H9 (cell line): ENCODE results near the gene UNC50. TPM values are rescaled to one million over a fixed set of nuclear protein-coding genes. Genes with fewer than 3 reads are reported as not detected.
"Not testable (repeated sequence)": the region's sequence is repeated elsewhere in the genome, so short reads cannot be mapped to it uniquely, and the experiment has no call there.

ENCODE experiments used
- DNase-seq: peaks from one replicate; pipeline ENCODE4 v3.0.0-alpha.2; 2017
- H2AFZ ChIP-seq: one replicate; pipeline ENCODE4 v1.6.1; 2013; ENCODE audit warnings: mild to moderate bottlenecking, low read length, control low read depth, moderate library complexity
- H2AK5ac ChIP-seq: 2 replicates; pipeline ENCODE4 v1.6.1; 2013; ENCODE audit warnings: low read length, control low read depth, mixed read lengths; ENCODE audit not compliant: insufficient read length
- H2BK120ac ChIP-seq: one replicate; pipeline ENCODE4 v1.6.1; 2013; ENCODE audit warnings: low read depth, mild to moderate bottlenecking, low read length, control low read depth, inconsistent platforms; ENCODE audit not compliant: poor library complexity, severe bottlenecking
- H2BK12ac ChIP-seq: 2 replicates; pipeline ENCODE4 v1.6.1; 2013; ENCODE audit warnings: low read length, control low read depth, mixed read lengths, low read depth; ENCODE audit not compliant: insufficient read length
- H2BK15ac ChIP-seq: 2 replicates; pipeline ENCODE4 v1.6.1; 2013; ENCODE audit warnings: low read depth, low read length, control low read depth
- H2BK20ac ChIP-seq: one replicate; pipeline ENCODE4 v1.6.1; 2013; ENCODE audit warnings: low read depth, mild to moderate bottlenecking, low read length, control low read depth, inconsistent platforms; ENCODE audit not compliant: poor library complexity, severe bottlenecking
- H2BK5ac ChIP-seq: 2 replicates; pipeline ENCODE4 v1.6.1; 2013; ENCODE audit warnings: low read length, control low read depth, mixed read lengths; ENCODE audit not compliant: insufficient read length
- H3K14ac ChIP-seq: 2 replicates; pipeline ENCODE4 v1.6.1; 2013; ENCODE audit warnings: low read length, control low read depth; ENCODE audit not compliant: insufficient read depth
- H3K18ac ChIP-seq: 2 replicates; pipeline ENCODE4 v1.6.1; 2013; ENCODE audit warnings: low read depth, mild to moderate bottlenecking, mixed read lengths, low read length, control low read depth; ENCODE audit not compliant: insufficient read length
- H3K23ac ChIP-seq: 2 replicates; pipeline ENCODE4 v1.6.1; 2013; ENCODE audit warnings: low read length, control low read depth, mixed read lengths, low read depth; ENCODE audit not compliant: insufficient read length
- H3K23me2 ChIP-seq: 2 replicates; pipeline ENCODE4 v1.6.1; 2013; ENCODE audit warnings: low read depth, mild to moderate bottlenecking, mixed read lengths, low read length, control low read depth; ENCODE audit not compliant: insufficient read length, poor library complexity, severe bottlenecking
- H3K27ac ChIP-seq: 2 replicates; pipeline ENCODE4 v1.5.1; 2013; ENCODE audit warnings: low read length, control low read depth, mixed read lengths, low read depth; ENCODE audit not compliant: insufficient read length
- H3K27me3 ChIP-seq: 2 replicates; pipeline ENCODE4 v1.6.1; 2013; ENCODE audit warnings: low read length, control low read depth, inconsistent platforms; ENCODE audit not compliant: insufficient read depth
- H3K4ac ChIP-seq: 2 replicates; pipeline ENCODE4 v1.6.1; 2013; ENCODE audit warnings: low read depth, mild to moderate bottlenecking, control low read depth, inconsistent platforms, low read length, moderate library complexity
- H3K4me1 ChIP-seq: 2 replicates; pipeline ENCODE4 v1.6.1; 2013; ENCODE audit warnings: low read length, control low read depth, inconsistent platforms; ENCODE audit not compliant: insufficient read depth
- H3K4me2 ChIP-seq: 2 replicates; pipeline ENCODE4 v1.6.1; 2013; ENCODE audit warnings: low read length, control low read depth, mixed read lengths; ENCODE audit not compliant: insufficient read length, insufficient read depth
- H3K56ac ChIP-seq: 2 replicates; pipeline ENCODE4 v1.6.1; 2013; ENCODE audit warnings: low read depth, mild to moderate bottlenecking, mixed read lengths, low read length, control low read depth; ENCODE audit not compliant: insufficient read length
- H3K79me1 ChIP-seq: 2 replicates; pipeline ENCODE4 v1.6.1; 2013; ENCODE audit warnings: low read depth, mild to moderate bottlenecking, moderate library complexity, low read length, control low read depth, inconsistent platforms; ENCODE audit not compliant: insufficient read depth, poor library complexity, severe bottlenecking
- H3K79me2 ChIP-seq: 2 replicates; pipeline ENCODE4 v1.6.1; 2013; ENCODE audit warnings: low read length, control low read depth, inconsistent platforms; ENCODE audit not compliant: insufficient read depth
- H3K9ac ChIP-seq: 2 replicates; pipeline ENCODE4 v1.6.1; 2013; ENCODE audit warnings: low read length, control low read depth, mixed read lengths; ENCODE audit not compliant: insufficient read length; ENCODE audit errors: extremely low read depth
- H3K9me3 ChIP-seq: one replicate; pipeline ENCODE4 v1.6.1; 2013; ENCODE audit warnings: low read depth, low read length, inconsistent platforms; ENCODE audit not compliant: control insufficient read depth
- H3T11ph ChIP-seq: one replicate; pipeline ENCODE4 v1.6.1; 2013; ENCODE audit warnings: mild to moderate bottlenecking, low read length, control low read depth, inconsistent platforms
- H4K20me1 ChIP-seq: one replicate; pipeline ENCODE4 v1.6.1; 2013; ENCODE audit not compliant: control insufficient read depth, insufficient read length, insufficient read depth
- H4K5ac ChIP-seq: 2 replicates; pipeline ENCODE4 v1.6.1; 2013; ENCODE audit warnings: low read depth, mild to moderate bottlenecking, mixed read lengths, low read length, control low read depth; ENCODE audit not compliant: insufficient read length
- H4K8ac ChIP-seq: replicated peaks from 2 replicates; pipeline ENCODE4 v1.6.1; 2013; ENCODE audit warnings: low read length, control low read depth, mixed read lengths, low read depth; ENCODE audit not compliant: insufficient read length
- H4K91ac ChIP-seq: 2 replicates; pipeline ENCODE4 v1.6.1; 2013; ENCODE audit warnings: low read depth, mild to moderate bottlenecking, moderate library complexity, mixed read lengths, low read length, control low read depth; ENCODE audit not compliant: insufficient read length
- H3K27ac Mint-ChIP-seq, 3 experiments: 2 replicates in 2 of 3; 3 replicates in 1 of 3; pipeline ENCODE4 v1.8.0; 2020 to 2021; ENCODE audit warnings: mixed read lengths in 3 of 3, mild to moderate bottlenecking in 1 of 3, moderate library complexity in 1 of 3
- H3K27me3 Mint-ChIP-seq: 2 replicates; pipeline ENCODE4 v1.8.0; 2021; ENCODE audit warnings: low read depth, mild to moderate bottlenecking, moderate library complexity, mixed read lengths
- H3K36me3 Mint-ChIP-seq, 3 experiments: 2 replicates in 2 of 3; 3 replicates in 1 of 3; pipeline ENCODE4 v1.8.0; 2020 to 2021; ENCODE audit warnings: low read depth in 3 of 3, mixed read lengths in 3 of 3; ENCODE audit not compliant: insufficient read depth in 1 of 3
- H3K4me1 Mint-ChIP-seq, 2 experiments: 2 replicates each; pipeline ENCODE4 v1.8.0; 2020; ENCODE audit warnings: mixed read lengths in 2 of 2
- H3K4me3 Mint-ChIP-seq, 2 experiments: 2 replicates in 1 of 2; 3 replicates in 1 of 2; pipeline ENCODE4 v1.8.0; 2020 to 2021; ENCODE audit warnings: mild to moderate bottlenecking in 2 of 2, mixed read lengths in 2 of 2, moderate library complexity in 1 of 2
- H3K9me3 Mint-ChIP-seq, 2 experiments: 2 replicates in 1 of 2; 3 replicates in 1 of 2; pipeline ENCODE4 v1.8.0; 2020; ENCODE audit warnings: mild to moderate bottlenecking in 2 of 2, mixed read lengths in 2 of 2, moderate library complexity in 1 of 2
- WGBS: extraction: QIAGEN DNeasy Blood & Tissue Kit; methylation state at CpG from one replicate; pipeline ENCODE4 v1.1.7; 2013; ENCODE audit warnings: missing lambda C conversion rate, low lambda C conversion rate, mixed read lengths; ENCODE audit not compliant: insufficient read length; ENCODE audit errors: extremely low coverage; 5-methylcytosine and 5-hydroxymethylcytosine counted together
- total RNA-seq: library from RNA; stranded (reverse); gene quantifications from 2 replicates; pipeline ENCODE4 v1.2.1, GENCODE V29; 2021
- TF ChIP-seq, protein P1 (sequence below): fragments of 200-600 bp; sonication (generic); conservative IDR thresholded peaks from 3 replicates; pipeline ENCODE4 v1.8.0; 2021; ENCODE audit warnings: antibody characterized with exemption, mild to moderate bottlenecking

Gene UNC50
- total RNA-seq, 1 experiment from 2014 or later: 35.4 TPM

DNA sequence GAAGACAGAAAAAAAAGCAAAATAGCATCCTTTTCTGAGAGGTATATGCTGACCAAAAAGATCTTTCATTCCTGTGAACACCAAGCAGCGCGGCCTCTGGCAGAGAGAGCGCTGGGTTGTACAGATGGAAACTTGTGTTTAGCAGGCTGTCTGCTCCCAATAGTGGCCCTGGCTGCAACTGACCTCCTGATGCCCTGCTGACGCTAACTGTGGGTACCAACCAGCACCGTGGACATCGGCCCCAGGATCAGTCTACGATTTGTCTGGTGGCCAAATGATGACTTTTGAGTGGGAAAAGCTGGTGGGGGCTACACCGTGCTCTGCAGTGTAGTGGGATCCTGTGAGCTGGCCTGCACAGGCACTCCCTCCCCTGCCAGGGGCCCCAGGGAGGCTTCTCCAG lies 15.8 kb upstream of the UNC50 start:
- Histone ChIP-seq H3K9me3 (no peaks in the 10 kb centered on the region), H2BK120ac (no peak overlapping the region), H2BK5ac (no peak overlapping the region), H3K4me1 (no peaks in the 10 kb centered on the region), H3K18ac (no peak overlapping the region), H3K4me2 (no peak overlapping the region), H3K27me3 (no peaks in the 10 kb centered on the region), H3K23ac (no peak overlapping the region), H3K23me2 (no peaks in the 10 kb centered on the region), H2AK5ac (no peak overlapping the region), H4K5ac (no peak overlapping the region), H3K9ac (no peak overlapping the region), H4K91ac (no peak overlapping the region), H3K27ac (no peak overlapping the region), H3K79me2 (no peaks in the 10 kb centered on the region), H2BK12ac (no peak overlapping the region), H3K14ac (no peak overlapping the region), H3K4ac (no peak overlapping the region), H4K20me1 (no peaks in the 10 kb centered on the region), H4K8ac (no peak overlapping the region), H2BK15ac (no peak overlapping the region), H3T11ph (no peak overlapping the region), H3K79me1 (no peaks in the 10 kb centered on the region), H2AFZ (no peak overlapping the region), H2BK20ac (no peak overlapping the region), H3K56ac (no peak overlapping the region)
- Mint-ChIP-seq H3K36me3 (peaks cover 17 to 25% (median 20%) of the 10 kb centered on the region in 3 experiments), H3K27ac (no peak overlapping the region; a peak in 1 of 7 replicates), H3K4me3 (no peak overlapping the region), H3K4me1 (no peaks in the 10 kb centered on the region), H3K27me3 (peaks cover 2% of the 10 kb centered on the region; the same call in 1 of the 2 replicates), H3K9me3 (peaks cover 6 to 7% of the 10 kb centered on the region in 2 experiments)
- no CpG with 5 or more reads among the region's 8 CpGs for WGBS
- no peak for DNase-seq
- TF ChIP-seq, protein P1, sequence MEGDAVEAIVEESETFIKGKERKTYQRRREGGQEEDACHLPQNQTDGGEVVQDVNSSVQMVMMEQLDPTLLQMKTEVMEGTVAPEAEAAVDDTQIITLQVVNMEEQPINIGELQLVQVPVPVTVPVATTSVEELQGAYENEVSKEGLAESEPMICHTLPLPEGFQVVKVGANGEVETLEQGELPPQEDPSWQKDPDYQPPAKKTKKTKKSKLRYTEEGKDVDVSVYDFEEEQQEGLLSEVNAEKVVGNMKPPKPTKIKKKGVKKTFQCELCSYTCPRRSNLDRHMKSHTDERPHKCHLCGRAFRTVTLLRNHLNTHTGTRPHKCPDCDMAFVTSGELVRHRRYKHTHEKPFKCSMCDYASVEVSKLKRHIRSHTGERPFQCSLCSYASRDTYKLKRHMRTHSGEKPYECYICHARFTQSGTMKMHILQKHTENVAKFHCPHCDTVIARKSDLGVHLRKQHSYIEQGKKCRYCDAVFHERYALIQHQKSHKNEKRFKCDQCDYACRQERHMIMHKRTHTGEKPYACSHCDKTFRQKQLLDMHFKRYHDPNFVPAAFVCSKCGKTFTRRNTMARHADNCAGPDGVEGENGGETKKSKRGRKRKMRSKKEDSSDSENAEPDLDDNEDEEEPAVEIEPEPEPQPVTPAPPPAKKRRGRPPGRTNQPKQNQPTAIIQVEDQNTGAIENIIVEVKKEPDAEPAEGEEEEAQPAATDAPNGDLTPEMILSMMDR: no peak

DNA sequence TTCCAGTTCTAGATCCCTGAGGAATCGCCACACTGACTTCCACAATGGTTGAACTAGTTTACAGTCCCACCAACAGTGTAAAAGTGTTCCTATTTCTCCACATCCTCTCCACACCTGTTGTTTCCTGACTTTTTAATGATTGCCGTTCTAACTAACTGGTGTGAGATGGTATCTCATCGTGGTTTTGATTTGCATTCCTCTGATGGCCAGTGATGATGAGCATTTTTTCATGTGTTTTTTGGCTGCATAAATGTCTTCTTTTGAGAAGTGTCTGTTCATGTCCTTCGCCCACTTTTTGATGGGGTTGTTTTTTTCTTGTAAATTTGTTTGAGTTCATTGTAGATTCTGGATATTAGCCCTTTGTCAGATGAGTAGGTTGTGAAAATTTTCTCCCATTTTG lies 13.7 kb upstream of the UNC50 start:
- not testable (repeated sequence) for DNase-seq, H3K14ac ChIP-seq, H4K5ac ChIP-seq, H3K27ac Mint-ChIP-seq, H3K23ac ChIP-seq, H2BK12ac ChIP-seq, H2AK5ac ChIP-seq, H3T11ph ChIP-seq, H3K79me1 ChIP-seq, H3K9me3 ChIP-seq, H3K4me1 Mint-ChIP-seq, H3K27me3 ChIP-seq, H4K8ac ChIP-seq, H3K4me2 ChIP-seq, H3K18ac ChIP-seq, H4K20me1 ChIP-seq, H3K79me2 ChIP-seq, H3K4me3 Mint-ChIP-seq, H3K4ac ChIP-seq, H4K91ac ChIP-seq, H2AFZ ChIP-seq, H3K27me3 Mint-ChIP-seq, H2BK5ac ChIP-seq, H3K23me2 ChIP-seq, H2BK15ac ChIP-seq, H3K9ac ChIP-seq, H2BK20ac ChIP-seq, H2BK120ac ChIP-seq, H3K27ac ChIP-seq, H3K4me1 ChIP-seq, H3K56ac ChIP-seq, H3K9me3 Mint-ChIP-seq
- no CpG with 5 or more reads among the region's 4 CpGs for WGBS
- peaks cover 19 to 38% (median 26%) of the 10 kb centered on the region in 3 experiments for H3K36me3 Mint-ChIP-seq
